ENCODE measurements around the gene BAZ2B. TPM values are rescaled to one million over a fixed set of nuclear protein-coding genes. Genes with fewer than 3 reads are reported as not detected.

BAZ2B gene
- polyA plus RNA-seq, 2 donors, result 12.5 to 18.3 TPM

DNA sequence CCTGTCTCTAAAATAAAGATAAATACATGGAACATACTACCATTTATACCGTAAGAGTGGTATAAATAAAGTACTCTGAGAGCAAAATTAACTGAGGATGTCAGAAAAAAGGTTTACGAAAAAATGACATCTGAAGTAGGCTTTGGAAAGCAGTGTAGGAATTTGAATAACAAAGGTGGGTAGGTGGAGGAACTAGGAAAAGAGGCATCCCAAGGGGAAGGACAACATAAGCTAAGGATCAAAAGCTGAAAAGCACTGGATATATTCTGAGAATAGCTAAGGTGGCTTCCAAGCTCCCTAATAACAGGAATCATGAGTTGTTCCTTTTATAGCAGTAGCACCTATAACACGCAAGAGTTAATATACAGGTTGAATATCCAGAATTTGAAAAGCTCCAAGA lies 91.3 kb downstream of the BAZ2B start:
- no peak overlapping the region for H3K27ac ChIP-seq (ENCODE audit: low read depth in 2 of 2, low read length in 1 of 2)
- no peaks in the 10 kb centered on the region for H3K4me1 ChIP-seq (ENCODE audit: control insufficient read depth in 2 of 2, insufficient read depth in 2 of 2, low read length in 1 of 2)
- no peaks in the 10 kb centered on the region for H3K36me3 ChIP-seq (ENCODE audit: control insufficient read depth in 2 of 2, insufficient read depth in 2 of 2, low read length in 1 of 2)
- 95 to 99% methylated on average over 3 of the region's 3 CpGs for WGBS, 2 donors
- H3K9me3 ChIP-seq (ENCODE audit: control insufficient read depth in 2 of 2, insufficient read depth in 1 of 2, low read depth in 1 of 2, low read length in 1 of 2), result no peaks in the 10 kb centered on the region
- no peak overlapping the region for H3K4me3 ChIP-seq (ENCODE audit: low read depth in 1 of 2, low read length in 2 of 2)
- no peaks in the 10 kb centered on the region for H3K27me3 ChIP-seq (ENCODE audit: control insufficient read depth in 1 of 2, insufficient read depth in 2 of 2, low read length in 2 of 2)

DNA sequence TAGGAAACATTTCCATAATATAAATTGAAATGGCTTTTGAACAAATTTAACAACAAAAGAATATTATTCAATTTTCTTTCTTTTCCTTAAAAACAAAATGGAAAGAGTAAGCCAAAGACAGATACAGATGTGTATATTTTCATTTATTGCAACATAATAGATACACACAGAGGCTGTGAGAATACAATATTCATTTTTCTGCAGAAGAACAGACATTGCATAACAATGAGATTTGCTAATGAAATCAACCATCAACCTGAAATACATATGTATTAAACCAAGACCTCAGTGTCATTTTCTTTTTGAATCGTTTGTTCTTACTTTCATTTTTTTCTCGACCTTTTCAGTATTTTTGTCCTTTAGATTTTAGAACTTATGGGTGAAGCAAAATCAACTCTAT lies 95.1 kb downstream of the BAZ2B start:
- Histone ChIP-seq H3K9me3 (ENCODE audit: control insufficient read depth in 2 of 2, insufficient read depth in 1 of 2, low read depth in 1 of 2, low read length in 1 of 2) (no peaks in the 10 kb centered on the region), H3K27me3 (ENCODE audit: control insufficient read depth in 1 of 2, insufficient read depth in 2 of 2, low read length in 2 of 2) (no peaks in the 10 kb centered on the region), H3K36me3 (ENCODE audit: control insufficient read depth in 2 of 2, insufficient read depth in 2 of 2, low read length in 1 of 2) (no peaks in the 10 kb centered on the region), H3K4me3 (ENCODE audit: low read depth in 1 of 2, low read length in 2 of 2) (no peak overlapping the region), H3K27ac (ENCODE audit: low read depth in 2 of 2, low read length in 1 of 2) (no peak overlapping the region), H3K4me1 (ENCODE audit: control insufficient read depth in 2 of 2, insufficient read depth in 2 of 2, low read length in 1 of 2) (no peaks in the 10 kb centered on the region)
- WGBS, 2 donors, result 76 to 85% methylated on average over 2 of the region's 2 CpGs

DNA sequence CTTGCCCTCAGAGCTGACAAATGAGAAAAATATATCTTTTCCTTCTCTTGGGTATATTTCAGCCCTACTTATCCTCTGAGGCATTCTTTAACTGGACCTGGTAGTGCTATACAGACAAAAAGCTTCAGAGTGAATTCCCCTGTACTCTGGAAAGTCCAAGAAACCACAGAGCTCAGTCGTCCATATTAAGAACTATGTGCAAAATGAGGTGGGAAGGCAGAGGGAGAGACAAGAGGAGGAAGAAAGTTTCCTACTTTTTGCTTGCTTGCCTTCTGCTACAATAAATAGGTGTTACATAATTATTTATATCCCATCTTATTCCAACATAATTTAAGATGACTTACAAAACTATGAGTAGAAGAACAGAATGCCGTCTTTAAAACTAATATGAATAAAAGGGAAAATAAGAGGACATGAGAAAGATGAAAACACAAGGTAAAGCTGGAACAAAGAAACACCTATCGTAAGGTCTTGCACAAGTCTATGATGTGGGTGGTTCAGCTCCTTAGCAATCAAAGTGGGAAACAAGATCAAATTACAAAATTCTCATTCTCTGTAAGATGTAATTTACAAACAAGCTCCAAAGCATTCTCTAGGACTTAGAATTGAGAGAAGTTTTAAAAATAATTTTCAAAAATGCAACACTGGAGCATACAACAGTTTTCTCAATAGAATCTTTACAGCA lies 97.9 kb downstream of the BAZ2B start:
- Histone ChIP-seq H3K4me1 (ENCODE audit: control insufficient read depth in 2 of 2, insufficient read depth in 2 of 2, low read length in 1 of 2) (no peaks in the 10 kb centered on the region), H3K4me3 (ENCODE audit: low read depth in 1 of 2, low read length in 2 of 2) (no peak overlapping the region), H3K27me3 (ENCODE audit: control insufficient read depth in 1 of 2, insufficient read depth in 2 of 2, low read length in 2 of 2) (no peaks in the 10 kb centered on the region), H3K27ac (ENCODE audit: low read depth in 2 of 2, low read length in 1 of 2) (no peak overlapping the region), H3K36me3 (ENCODE audit: control insufficient read depth in 2 of 2, insufficient read depth in 2 of 2, low read length in 1 of 2) (no peaks in the 10 kb centered on the region), H3K9me3 (ENCODE audit: control insufficient read depth in 2 of 2, insufficient read depth in 1 of 2, low read depth in 1 of 2, low read length in 1 of 2) (no peaks in the 10 kb centered on the region)
- 61 to 63% methylated on average over 3 of the region's 3 CpGs for WGBS, 2 donors

DNA sequence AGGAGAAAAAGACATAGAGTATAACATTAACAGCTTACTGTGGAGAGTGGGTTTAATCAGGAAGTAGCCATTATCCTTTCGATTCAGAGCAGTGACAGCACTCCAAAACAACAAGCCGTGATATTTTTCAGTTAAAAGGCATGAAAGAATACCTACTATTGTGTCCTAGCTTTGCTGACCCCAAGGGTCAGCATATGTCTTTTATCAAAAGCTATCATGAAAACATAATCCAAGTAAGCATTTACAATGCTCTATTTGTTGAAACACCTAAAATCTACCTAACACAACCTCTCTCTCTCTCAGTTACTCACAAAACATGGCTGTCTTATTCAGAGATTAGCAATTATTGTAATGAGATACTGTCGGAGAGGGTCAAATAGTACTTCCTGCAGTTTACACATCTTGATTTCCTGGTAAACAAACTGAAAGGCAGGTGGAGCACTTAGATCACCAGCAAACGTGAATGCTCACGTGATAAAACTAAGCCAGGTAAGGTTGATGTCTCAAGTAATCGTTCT lies 100.0 kb downstream of the BAZ2B start:
- peak overlapping the region in 1 of 2 donors; percentile 73 for H3K27ac ChIP-seq (ENCODE audit: low read depth in 2 of 2, low read length in 1 of 2)
- no peaks in the 10 kb centered on the region for H3K27me3 ChIP-seq (ENCODE audit: control insufficient read depth in 1 of 2, insufficient read depth in 2 of 2, low read length in 2 of 2)
- peak overlapping the region; percentile 39 to 65 for H3K4me3 ChIP-seq (ENCODE audit: low read depth in 1 of 2, low read length in 2 of 2)
- 3 to 4% methylated on average over 6 of the region's 6 CpGs for WGBS, 2 donors
- H3K4me1 ChIP-seq (ENCODE audit: control insufficient read depth in 2 of 2, insufficient read depth in 2 of 2, low read length in 1 of 2), result no peaks in the 10 kb centered on the region
- no peaks in the 10 kb centered on the region for H3K36me3 ChIP-seq (ENCODE audit: control insufficient read depth in 2 of 2, insufficient read depth in 2 of 2, low read length in 1 of 2)
- H3K9me3 ChIP-seq (ENCODE audit: control insufficient read depth in 2 of 2, insufficient read depth in 1 of 2, low read depth in 1 of 2, low read length in 1 of 2), result no peaks in the 10 kb centered on the region

DNA sequence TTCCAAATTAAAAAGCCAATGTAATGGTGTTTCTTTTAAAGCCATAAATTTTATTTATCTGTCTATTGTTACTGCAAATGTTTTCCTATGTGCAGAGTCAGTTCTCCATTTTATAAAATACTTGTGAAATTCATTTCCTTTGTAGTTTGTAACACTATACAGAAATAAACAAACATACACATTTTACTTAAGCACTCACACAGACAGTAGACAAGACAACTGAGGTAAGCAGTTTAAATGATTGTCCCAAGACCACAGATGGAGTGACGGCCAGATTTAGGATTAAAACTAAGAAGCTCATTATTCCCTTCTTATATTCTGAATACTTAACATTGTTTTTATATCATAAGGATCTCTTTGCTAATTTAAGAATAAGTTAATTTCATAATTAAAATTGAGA lies 100.9 kb downstream of the BAZ2B start:
- H3K36me3 ChIP-seq (ENCODE audit: control insufficient read depth in 2 of 2, insufficient read depth in 2 of 2, low read length in 1 of 2), result no peaks in the 10 kb centered on the region
- H3K27me3 ChIP-seq (ENCODE audit: control insufficient read depth in 1 of 2, insufficient read depth in 2 of 2, low read length in 2 of 2), result no peaks in the 10 kb centered on the region
- H3K9me3 ChIP-seq (ENCODE audit: control insufficient read depth in 2 of 2, insufficient read depth in 1 of 2, low read depth in 1 of 2, low read length in 1 of 2), result no peaks in the 10 kb centered on the region
- H3K4me1 ChIP-seq (ENCODE audit: control insufficient read depth in 2 of 2, insufficient read depth in 2 of 2, low read length in 1 of 2), result no peaks in the 10 kb centered on the region
- 37 to 51% methylated on average over 1 of the region's 1 CpG for WGBS, 2 donors
- H3K27ac ChIP-seq (ENCODE audit: low read depth in 2 of 2, low read length in 1 of 2), result no peak overlapping the region
- H3K4me3 ChIP-seq (ENCODE audit: low read depth in 1 of 2, low read length in 2 of 2), result peak overlapping the region in 1 of 2 donors; percentile 51

DNA sequence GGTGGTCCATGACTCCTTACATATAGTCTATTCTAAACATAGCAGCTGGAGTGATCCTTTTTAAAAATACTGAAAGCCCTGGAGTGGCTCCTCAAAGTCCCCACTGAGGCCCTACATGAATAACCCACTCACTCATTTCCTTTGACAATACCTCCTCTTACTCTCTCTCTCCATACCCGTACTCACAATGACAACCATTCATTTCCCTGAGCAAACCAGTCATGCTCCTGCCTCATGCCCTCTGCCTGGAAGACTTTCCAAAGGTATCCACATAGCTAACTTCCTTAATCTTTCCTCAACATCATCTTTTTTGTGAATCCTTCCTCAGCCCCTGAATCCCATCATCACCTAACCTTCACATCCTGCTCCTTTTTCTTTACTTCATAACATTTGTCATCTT lies 102.6 kb downstream of the BAZ2B start:
- H3K4me1 ChIP-seq (ENCODE audit: control insufficient read depth in 2 of 2, insufficient read depth in 2 of 2, low read length in 1 of 2), result no peaks in the 10 kb centered on the region
- no peaks in the 10 kb centered on the region for H3K9me3 ChIP-seq (ENCODE audit: control insufficient read depth in 2 of 2, insufficient read depth in 1 of 2, low read depth in 1 of 2, low read length in 1 of 2)
- H3K27ac ChIP-seq (ENCODE audit: low read depth in 2 of 2, low read length in 1 of 2), result no peak overlapping the region
- no peaks in the 10 kb centered on the region for H3K36me3 ChIP-seq (ENCODE audit: control insufficient read depth in 2 of 2, insufficient read depth in 2 of 2, low read length in 1 of 2)
- H3K4me3 ChIP-seq (ENCODE audit: low read depth in 1 of 2, low read length in 2 of 2), result peak overlapping the region in 1 of 2 donors; percentile 22
- 87 to 92% methylated on average over 1 of the region's 1 CpG for WGBS, 2 donors
- no peaks in the 10 kb centered on the region for H3K27me3 ChIP-seq (ENCODE audit: control insufficient read depth in 1 of 2, insufficient read depth in 2 of 2, low read length in 2 of 2)

DNA sequence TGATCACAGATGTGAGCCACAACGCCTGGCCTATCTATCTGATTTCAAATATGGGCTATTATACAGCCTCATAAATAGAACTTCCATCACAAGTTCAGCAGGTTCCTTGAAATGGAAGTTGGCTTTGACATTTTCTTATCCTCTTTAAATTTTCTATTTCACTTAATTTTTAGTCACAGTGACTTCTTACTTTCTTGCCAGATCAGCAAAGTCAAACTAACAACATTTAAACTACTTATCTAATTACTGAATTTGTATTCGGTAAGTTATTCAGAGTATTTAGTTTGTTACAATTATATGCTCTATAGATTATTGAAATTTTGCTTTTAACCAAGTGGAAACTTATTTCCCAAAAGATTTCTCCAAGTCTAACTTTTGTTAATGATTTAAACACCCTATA lies 108.2 kb downstream of the BAZ2B start:
- no peak overlapping the region for H3K27ac ChIP-seq (ENCODE audit: low read depth in 2 of 2, low read length in 1 of 2)
- 94 to 98% methylated on average over 2 of the region's 2 CpGs for WGBS, 2 donors

DNA sequence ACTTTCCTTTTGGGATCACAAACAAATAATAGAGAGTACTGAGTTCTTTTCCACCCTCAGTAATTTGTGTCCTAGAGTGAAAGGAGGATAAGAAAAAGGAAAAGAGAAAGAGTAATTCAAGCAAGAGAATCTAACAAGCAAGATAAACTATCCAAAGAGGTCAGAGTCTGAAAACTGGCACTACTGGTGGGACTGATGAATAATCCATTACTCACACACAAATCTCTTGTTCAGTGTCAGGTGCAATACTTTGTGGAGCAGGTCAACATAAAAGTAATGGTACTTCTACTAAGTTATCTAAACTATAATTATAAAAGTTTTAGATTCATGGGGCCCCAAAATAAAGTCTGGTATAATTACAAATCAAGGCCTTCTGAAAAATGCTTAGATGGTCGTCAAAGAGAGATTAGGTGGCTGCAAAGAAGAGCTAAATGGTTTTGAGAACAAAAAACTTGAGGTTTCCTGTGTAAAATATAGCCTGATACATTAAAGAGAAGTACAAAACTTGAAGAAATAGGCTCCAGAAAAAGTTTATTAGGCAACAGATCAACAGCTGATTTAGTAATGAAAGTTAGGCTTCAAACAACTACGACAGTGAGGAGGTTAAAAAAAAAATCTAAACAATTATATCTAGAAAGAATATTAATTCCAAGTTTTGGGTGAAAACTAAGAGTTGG lies 109.4 kb downstream of the BAZ2B start:
- WGBS, 2 donors, result 57 to 64% methylated on average over 2 of the region's 2 CpGs
- Histone ChIP-seq H3K4me1 (ENCODE audit: control insufficient read depth in 2 of 2, insufficient read depth in 2 of 2, low read length in 1 of 2) (no peaks in the 10 kb centered on the region), H3K27me3 (ENCODE audit: control insufficient read depth in 1 of 2, insufficient read depth in 2 of 2, low read length in 2 of 2) (no peaks in the 10 kb centered on the region), H3K4me3 (ENCODE audit: low read depth in 1 of 2, low read length in 2 of 2) (no peak overlapping the region), H3K36me3 (ENCODE audit: control insufficient read depth in 2 of 2, insufficient read depth in 2 of 2, low read length in 1 of 2) (no peaks in the 10 kb centered on the region), H3K9me3 (ENCODE audit: control insufficient read depth in 2 of 2, insufficient read depth in 1 of 2, low read depth in 1 of 2, low read length in 1 of 2) (no peaks in the 10 kb centered on the region), H3K27ac (ENCODE audit: low read depth in 2 of 2, low read length in 1 of 2) (no peak overlapping the region)

More for the DNA sequence above, 108.2 kb downstream of the BAZ2B start:
- Histone ChIP-seq H3K27me3 (ENCODE audit: control insufficient read depth in 1 of 2, insufficient read depth in 2 of 2, low read length in 2 of 2) (no peaks in the 10 kb centered on the region), H3K9me3 (ENCODE audit: control insufficient read depth in 2 of 2, insufficient read depth in 1 of 2, low read depth in 1 of 2, low read length in 1 of 2) (no peaks in the 10 kb centered on the region), H3K4me1 (ENCODE audit: control insufficient read depth in 2 of 2, insufficient read depth in 2 of 2, low read length in 1 of 2) (no peaks in the 10 kb centered on the region), H3K4me3 (ENCODE audit: low read depth in 1 of 2, low read length in 2 of 2) (no peak overlapping the region), H3K36me3 (ENCODE audit: control insufficient read depth in 2 of 2, insufficient read depth in 2 of 2, low read length in 1 of 2) (no peaks in the 10 kb centered on the region)

DNA sequence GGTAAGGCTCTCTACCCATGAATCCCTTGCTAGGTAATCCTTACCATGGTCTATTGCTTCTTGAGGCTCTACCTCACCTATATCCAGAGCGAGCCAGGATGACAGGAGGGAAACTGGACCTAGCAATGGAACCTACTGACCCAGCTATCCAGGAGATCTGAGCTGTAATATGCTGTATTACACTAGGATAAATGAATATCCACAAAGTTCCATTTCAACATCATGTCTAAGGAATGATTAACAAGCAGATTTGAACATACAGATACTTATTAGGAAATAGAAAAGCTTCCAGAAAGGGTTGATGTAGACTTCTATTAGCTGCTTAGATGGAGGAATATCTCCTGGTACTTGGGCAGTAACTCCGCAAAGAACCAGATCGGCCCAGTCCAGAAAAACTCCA lies 110.1 kb downstream of the BAZ2B start:
- peak overlapping the region in 1 of 2 donors; percentile 49 for H3K27ac ChIP-seq (ENCODE audit: low read depth in 2 of 2, low read length in 1 of 2)
- H3K36me3 ChIP-seq (ENCODE audit: control insufficient read depth in 2 of 2, insufficient read depth in 2 of 2, low read length in 1 of 2), result no peaks in the 10 kb centered on the region

DNA sequence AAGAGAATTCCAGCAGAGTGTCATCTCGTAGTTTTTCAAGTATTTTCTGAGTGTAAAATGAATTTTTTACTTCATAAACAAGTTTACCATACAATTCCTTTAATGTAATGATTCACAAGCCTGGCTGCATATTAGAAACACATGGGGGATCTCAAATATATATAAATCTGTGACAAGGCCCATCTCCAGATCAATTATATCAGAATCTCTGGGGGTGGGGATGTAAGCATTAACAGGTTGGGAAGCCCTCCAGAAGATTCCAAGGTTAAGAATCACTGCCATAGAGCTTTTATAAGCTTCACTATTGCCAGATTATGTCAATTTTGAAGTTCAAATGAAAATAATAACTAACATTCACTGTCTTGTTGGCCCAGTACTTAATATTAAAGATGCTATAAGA lies 111.2 kb downstream of the BAZ2B start:
- Histone ChIP-seq H3K4me3 (ENCODE audit: low read depth in 1 of 2, low read length in 2 of 2) (no peak overlapping the region), H3K4me1 (ENCODE audit: control insufficient read depth in 2 of 2, insufficient read depth in 2 of 2, low read length in 1 of 2) (no peaks in the 10 kb centered on the region), H3K27ac (ENCODE audit: low read depth in 2 of 2, low read length in 1 of 2) (no peak overlapping the region), H3K27me3 (ENCODE audit: control insufficient read depth in 1 of 2, insufficient read depth in 2 of 2, low read length in 2 of 2) (no peaks in the 10 kb centered on the region), H3K36me3 (ENCODE audit: control insufficient read depth in 2 of 2, insufficient read depth in 2 of 2, low read length in 1 of 2) (no peaks in the 10 kb centered on the region), H3K9me3 (ENCODE audit: control insufficient read depth in 2 of 2, insufficient read depth in 1 of 2, low read depth in 1 of 2, low read length in 1 of 2) (no peaks in the 10 kb centered on the region)
- 84 to 97% methylated on average over 1 of the region's 1 CpG for WGBS, 2 donors

More for the DNA sequence above, 110.1 kb downstream of the BAZ2B start:
- WGBS, 2 donors, result 89 to 92% methylated on average over 3 of the region's 3 CpGs
- Histone ChIP-seq H3K4me3 (ENCODE audit: low read depth in 1 of 2, low read length in 2 of 2) (no peak overlapping the region), H3K27me3 (ENCODE audit: control insufficient read depth in 1 of 2, insufficient read depth in 2 of 2, low read length in 2 of 2) (no peaks in the 10 kb centered on the region), H3K9me3 (ENCODE audit: control insufficient read depth in 2 of 2, insufficient read depth in 1 of 2, low read depth in 1 of 2, low read length in 1 of 2) (no peaks in the 10 kb centered on the region), H3K4me1 (ENCODE audit: control insufficient read depth in 2 of 2, insufficient read depth in 2 of 2, low read length in 1 of 2) (no peaks in the 10 kb centered on the region)

Data from esophagus (tissue), 2 donors.